K562 (cell line): Measurements from ENCODE around the gene SMARCB1. TPM values are rescaled to one million over a fixed set of nuclear protein-coding genes. Genes with fewer than 3 reads are reported as not detected.

ENCODE experiments used
- ATAC-seq: fragments of 200-7000 bp; cut with Tn5 transposase; 3 replicates; pipeline ENCODE4 v1.9.1; 2020; ENCODE audit warnings: moderate library complexity
- BruUV-seq: library from RNA; stranded (reverse); fragments of 400-500 nt; replicated peaks from 2 replicates; lab custom pipeline; 2021; lab: Mats Ljungman, UMichigan
- CTCF ChIA-PET: fragments of 300-600 bp; formaldehyde crosslinking; extraction: SDS; loops from one replicate; lab custom pipeline; 2021; ENCODE audit warnings: low intra/inter-chr PET ratio; lab: Yijun Ruan, JAX
- POLR2A ChIA-PET: fragments of 300-600, 350-650 bp; sonication (Branson Sonifier 250); formaldehyde crosslinking; extraction: SDS; loops from one replicate; lab custom pipeline; 2021; ENCODE audit warnings: antibody characterized with exemption, inconsistent platforms; lab: Yijun Ruan, JAX
- DNase-seq, 4 experiments: peaks; one replicate each; pipeline versions ENCODE4 v3.0.0 to v3.0.0-alpha.2; 2011 to 2018; ENCODE audit warnings: low spot score in 3 of 4, mixed read lengths in 3 of 4; ENCODE audit errors: extremely low read depth in 1 of 4
- FAIRE-seq: peaks from 2 replicates; lab custom pipeline; 2011; peaks lifted over from hg19 to GRCh38; lab: Jason Lieb, UNC
- H2AFZ ChIP-seq: 2 replicates; pipeline ENCODE4 v1.6.0; 2011; ENCODE audit warnings: low read depth, low read length, control low read depth, inconsistent platforms
- H3K27ac ChIP-seq: fragments of 200-600 bp; 3 replicates; pipeline ENCODE4 v1.8.0; 2011; ENCODE audit warnings: low read depth, mild to moderate bottlenecking, control low read depth, inconsistent platforms, low read length, moderate library complexity, mixed read lengths; ENCODE audit errors: extremely low read depth
- H3K27me3 ChIP-seq, 2 experiments: fragments of 300-600 bp in 1 of 2; 2 replicates in 1 of 2; 3 replicates in 1 of 2; pipeline versions ENCODE4 v1.6.0 to v1.8.0; 2011; ENCODE audit warnings: inconsistent platforms in 2 of 2, low read length in 2 of 2, mild to moderate bottlenecking in 1 of 2, mixed read lengths in 1 of 2, moderate library complexity in 1 of 2; ENCODE audit not compliant: control insufficient read depth in 2 of 2, insufficient read depth in 2 of 2
- H3K36me3 ChIP-seq: fragments of 300-600 bp; 3 replicates; pipeline ENCODE4 v1.8.0; 2011; ENCODE audit warnings: mild to moderate bottlenecking, low read length, inconsistent platforms; ENCODE audit not compliant: control insufficient read depth, insufficient read depth
- H3K4me1 ChIP-seq, 2 experiments: fragments of 200-600 bp in 1 of 2; replicated peaks in 1 of 2; 2 replicates in 1 of 2; 3 replicates in 1 of 2; pipeline versions ENCODE4 v1.5.1 to v1.8.0; 2011; ENCODE audit warnings: inconsistent platforms in 2 of 2, low read length in 2 of 2, mild to moderate bottlenecking in 1 of 2, mixed read lengths in 1 of 2, moderate library complexity in 1 of 2; ENCODE audit not compliant: control insufficient read depth in 2 of 2, insufficient read depth in 2 of 2
- H3K4me2 ChIP-seq: 2 replicates; pipeline ENCODE4 v1.6.1; 2011; ENCODE audit warnings: low read length, control low read depth, inconsistent platforms, mixed read lengths; ENCODE audit not compliant: insufficient read depth
- H3K4me3 ChIP-seq: fragments of 200-600 bp; sonication (generic), shearing (Covaris generic); 2 replicates; pipeline ENCODE4 v1.5.1; 2016; ENCODE audit warnings: control low read depth, inconsistent platforms
- H3K79me2 ChIP-seq: fragments of 200-600 bp; 3 replicates; pipeline ENCODE4 v1.8.0; 2011; ENCODE audit warnings: low read length, inconsistent platforms; ENCODE audit not compliant: control insufficient read depth, insufficient read depth
- H3K9ac ChIP-seq, 2 experiments: 2 replicates each; pipeline versions ENCODE4 v1.6.0 to v1.6.1; 2011; ENCODE audit warnings: low read depth in 2 of 2, low read length in 2 of 2, control low read depth in 1 of 2, inconsistent platforms in 1 of 2, mild to moderate bottlenecking in 1 of 2, mixed read lengths in 1 of 2; ENCODE audit not compliant: insufficient read depth in 1 of 2
- H3K9me1 ChIP-seq: one replicate; pipeline ENCODE4 v1.6.0; 2011; ENCODE audit warnings: inconsistent platforms, mild to moderate bottlenecking, low read length, moderate library complexity; ENCODE audit not compliant: control insufficient read depth, insufficient read depth
- H3K9me3 ChIP-seq: replicated peaks from 2 replicates; pipeline ENCODE4 v1.5.1; 2011; ENCODE audit warnings: low read depth, low read length, inconsistent platforms; ENCODE audit not compliant: control insufficient read depth, insufficient read depth
- H4K20me1 ChIP-seq: replicated peaks from 2 replicates; pipeline ENCODE4 v1.6.1; 2011; ENCODE audit warnings: low read length, inconsistent platforms, mixed read lengths; ENCODE audit not compliant: control insufficient read depth, insufficient read depth
- ARID3A ChIP-seq: IDR thresholded peaks from 2 replicates; pipeline ENCODE4 v1.6.1; 2012; ENCODE audit warnings: low read depth, low read length, improper control_type of control experiment, borderline replicate concordance
- CBFA2T2 ChIP-seq: fragments of 450-650 bp; conservative IDR thresholded peaks from 2 replicates; pipeline ENCODE4 v1.6.1; 2017; ENCODE audit warnings: mild to moderate bottlenecking
- CBFA2T3 ChIP-seq: fragments of 450-650 bp; IDR thresholded peaks from 2 replicates; pipeline ENCODE4 v1.6.1; 2017
- CHCHD3 ChIP-seq: fragments of 250-450 bp; sonication (Bioruptor Pico); IDR thresholded peaks from 2 replicates; pipeline ENCODE4 v2.1.2; 2022; ENCODE audit warnings: mild to moderate bottlenecking
- CTCF ChIP-seq, 3 experiments: IDR thresholded peaks in 2 of 3; conservative IDR thresholded peaks in 1 of 3; 2 replicates each; pipeline ENCODE4 v1.5.1; 2011 to 2012; ENCODE audit warnings: low read length in 3 of 3, mild to moderate bottlenecking in 3 of 3, control low read depth in 2 of 3, improper control_type of control experiment in 1 of 3, inconsistent platforms in 1 of 3, low read depth in 1 of 3, mixed read lengths in 1 of 3, moderate library complexity in 1 of 3; ENCODE audit not compliant: insufficient read depth in 2 of 3
- WGBS: fragments of 100-300 bp; shearing (Covaris generic); methylation state at CpG from one replicate; pipeline ENCODE4 v1.1.6; 2016; ENCODE audit warnings: low coverage, mixed read lengths; ENCODE audit not compliant: insufficient coverage; ENCODE audit errors: missing lambda C conversion rate; 5-methylcytosine and 5-hydroxymethylcytosine counted together
- in situ Hi-C: fragments of 300-500 bp; cut with MboI; formaldehyde crosslinking; loops from 4 replicates; pipeline ENCODE4 v1.15.0; 2018; ENCODE audit warnings: inconsistent platforms, mixed read lengths
- intact Hi-C: fragments of 100-400 bp; cut with micrococcal nuclease; formaldehyde crosslinking; loops from 2 replicates; pipeline ENCODE4 v1.14.2; 2022
- polyA plus RNA-seq, 8 experiments: library from polyadenylated mRNA; depleted of rRNA in 4 of 8; stranded (reverse) in 5 of 8; unstranded in 3 of 8; fragments of >200 nt; fragmentation: Nextera tagmentation in 2 of 8; fragmentation: Illumina TruSeq in 1 of 8; extraction: Ambion mirVana in 2 of 8; extraction: Trizol in 1 of 8; gene quantifications; 2 replicates each; pipeline versions ENCODE4 v1.2.1 to v1.2.3, GENCODE V29; 2011 to 2014; ENCODE audit warnings: inconsistent platforms in 1 of 8, missing spikeins in 1 of 8
- total RNA-seq, 7 experiments: library from RNA; depleted of rRNA in 6 of 7; stranded (reverse); fragments of >200 nt in 6 of 7; fragmentation: Illumina TruSeq in 2 of 7; extraction: Trizol in 2 of 7; gene quantifications; 2 replicates each; pipeline versions ENCODE4 v1.2.1 to v1.2.3, GENCODE V29; 2011 to 2021; ENCODE audit warnings: low replicate concordance in 1 of 7

Gene SMARCB1
- total and polyA plus RNA-seq, 9 of the 15 experiments (the other 6 are each of a cell fraction or from before 2014, with no cell fraction given) = 1.2 to 113 (median 65.4) TPM

GRCh38 chr22:23858484-23858815 is 71.7 kb downstream of the SMARCB1 start:
- Histone ChIP-seq H2AFZ (no peak overlapping the region; the same call in 1 of the 2 replicates), H3K4me2 (peak overlapping the region; percentile 89), H3K9me1 (no peaks in the 10 kb centered on the region), H3K27me3 (no peaks in the 10 kb centered on the region), H3K27ac (no peak overlapping the region), H3K4me3 (peak overlapping the region; percentile 51), H4K20me1 (no peaks in the 10 kb centered on the region), H3K9me3 (no peaks in the 10 kb centered on the region), H3K4me1 (peaks cover 0 to 19% of the 10 kb centered on the region in 2 experiments; a peak in 3 of 5 replicates), H3K9ac (peak overlapping the region in 1 of 2 experiments; percentile 91; a peak in 2 of 4 replicates), H3K36me3 (no peaks in the 10 kb centered on the region), H3K79me2 (no peaks in the 10 kb centered on the region)
- POLR2A ChIA-PET = interaction anchor here (1.1 to 1.3 kb wide), 2 partner anchors 36 to 39 kb away, joined by 3 to 6 read pairs; partner anchors contain the start of gene MIF
- in situ Hi-C loops (loop anchor here (25.0 kb wide), 1 partner anchor 546 kb away; no protein-coding TSS in a partner anchor), intact Hi-C loops (no loop called here)
- ATAC-seq (no peak), DNase-seq (no peak), FAIRE-seq (no peak)
- no TSS peak for BruUV-seq
- 0 out of 6 replicates have a peak, but pooled peaks of 1 of the 3 experiments have one; percentile 19 for TF ChIP-seq CTCF (IDR thresholded peaks at IDR 0.05 in 2 of 3, conservative IDR thresholded peaks at IDR 0.05 in 1 of 3; ENCODE audit: insufficient read depth in 2 of 3, low read depth in 1 of 3, low read length in 3 of 3)
- no peak for TF ChIP-seq CHCHD3 (CRISPR knock-in tag)
- CTCF ChIA-PET = no interaction called here
- 63% methylated on average over 7 of the region's 7 CpGs for WGBS

- FAIRE-seq (no peak), ATAC-seq (no peak), DNase-seq (no peak)
- Histone ChIP-seq H3K4me3 (no peak overlapping the region), H3K79me2 (no peaks in the 10 kb centered on the region), H4K20me1 (no peaks in the 10 kb centered on the region), H3K27me3 (no peaks in the 10 kb centered on the region), H3K9ac (no peak overlapping the region), H3K4me2 (no peak overlapping the region), H3K4me1 (peaks cover 0 to 19% of the 10 kb centered on the region in 2 experiments; a peak in 3 of 5 replicates), H3K27ac (no peak overlapping the region), H3K9me1 (no peaks in the 10 kb centered on the region), H2AFZ (no peak overlapping the region), H3K36me3 (no peaks in the 10 kb centered on the region), H3K9me3 (no peaks in the 10 kb centered on the region)
- in situ Hi-C loops (loop anchor here (25.0 kb wide), 1 partner anchor 547 kb away; no protein-coding TSS in a partner anchor), intact Hi-C loops (no loop called here)
- CTCF ChIA-PET = no interaction called here
- BruUV-seq = no TSS peak
- TF ChIP-seq ARID3A (no peak), CBFA2T3 (peak; percentile 52), CBFA2T2 (0 out of 2 replicates have a peak, but pooled peaks have one; percentile 18)
- 90% methylated on average over 4 of the region's 4 CpGs for WGBS
- POLR2A ChIA-PET = interaction anchor here (1.3 kb wide), 1 partner anchor 35 kb away, joined by 6 read pairs; the partner anchor contains the start of gene MIF
Measured at GRCh38 chr22:23859201-23859600, 72.4 kb downstream of the SMARCB1 start.
